PC-3 (cell line): Measurements from ENCODE around the gene MCRIP2. TPM values are rescaled to one million over a fixed set of nuclear protein-coding genes. Genes with fewer than 3 reads are reported as not detected.
A peak's percentile ranks its signal among the peaks of the same experiment; 100 is the strongest.

ENCODE experiments used
- ATAC-seq: fragments of 200-7000 bp; cut with Tn5 transposase; 2 replicates; pipeline ENCODE4 v1.9.1; 2020; ENCODE audit warnings: mild to moderate bottlenecking, moderate library complexity
- BruUV-seq: library from RNA; stranded (reverse); fragments of 400-500 nt; replicated peaks from 2 replicates; lab custom pipeline; 2021; lab: Mats Ljungman, UMichigan
- CTCF ChIA-PET: fragments of 300-600 bp; sonication (Branson Sonifier 250); formaldehyde crosslinking; loops from one replicate; lab custom pipeline; 2022; ENCODE audit warnings: antibody characterized with exemption; lab: Charles Lee
- POLR2A ChIA-PET: fragments of 300-600 bp; sonication (Branson Sonifier 250); formaldehyde crosslinking; loops from one replicate; lab custom pipeline; 2022; ENCODE audit warnings: antibody characterized with exemption; ENCODE audit not compliant: unreplicated experiment; lab: Charles Lee
- DNase-seq: peaks from one replicate; pipeline ENCODE4 v3.0.0-alpha.2; 2015
- H2AFZ ChIP-seq: fragments of 300-600 bp; sonication (generic); 2 replicates; pipeline ENCODE4 v1.6.0; 2016; ENCODE audit warnings: antibody characterized with exemption, low read length
- H3F3A ChIP-seq: fragments of 300-600 bp; sonication (generic); one replicate; pipeline ENCODE4 v1.6.0; 2017; ENCODE audit warnings: antibody characterized with exemption, low read length, control low read depth, mild to moderate bottlenecking; ENCODE audit not compliant: unreplicated experiment
- H3K27ac ChIP-seq: fragments of 300-600 bp; sonication (generic); 2 replicates; pipeline ENCODE4 v1.5.1; 2016; ENCODE audit warnings: mild to moderate bottlenecking, low read length
- H3K27me3 ChIP-seq: fragments of 300-600 bp; sonication (generic); 2 replicates; pipeline ENCODE4 v1.6.1; 2016; ENCODE audit warnings: low read length, mixed read lengths
- H3K36me3 ChIP-seq: fragments of 300-600 bp; sonication (generic); 2 replicates; pipeline ENCODE4 v1.6.1; 2016; ENCODE audit warnings: low read depth, mixed run types, low read length, mixed read lengths
- H3K4me1 ChIP-seq: fragments of 300-600 bp; sonication (generic); 2 replicates; pipeline ENCODE4 v1.5.1; 2016; ENCODE audit warnings: low read length; ENCODE audit not compliant: insufficient read depth
- H3K4me2 ChIP-seq: fragments of 300-600 bp; sonication (generic); 2 replicates; pipeline ENCODE4 v1.6.0; 2016; ENCODE audit warnings: low read length
- H3K4me3 ChIP-seq: fragments of 300-600 bp; sonication (generic); 2 replicates; pipeline ENCODE4 v1.5.1; 2016; ENCODE audit warnings: mild to moderate bottlenecking, low read length, mixed read lengths
- H3K79me2 ChIP-seq: fragments of 300-600 bp; sonication (generic); 2 replicates; pipeline ENCODE4 v1.6.1; 2017; ENCODE audit warnings: low read length, mixed read lengths
- H3K9ac ChIP-seq: fragments of 300-600 bp; sonication (generic); 2 replicates; pipeline ENCODE4 v1.6.0; 2016; ENCODE audit warnings: mild to moderate bottlenecking, low read length
- H3K9me2 ChIP-seq: fragments of 300-600 bp; sonication (generic); replicated peaks from 2 replicates; pipeline ENCODE4 v1.6.1; 2016; ENCODE audit warnings: mixed run types, low read length, mixed read lengths
- H3K9me3 ChIP-seq: fragments of 300-600 bp; sonication (generic); 2 replicates; pipeline ENCODE4 v1.6.1; 2016; ENCODE audit warnings: low read length, mixed read lengths
- H4K20me1 ChIP-seq: fragments of 300-600 bp; sonication (generic); 2 replicates; pipeline ENCODE4 v1.6.1; 2016; ENCODE audit warnings: low read length, mixed read lengths
- CTCF ChIP-seq: fragments of 300-600 bp; sonication (generic); conservative IDR thresholded peaks from 2 replicates; pipeline ENCODE4 v1.5.1; 2017; ENCODE audit warnings: antibody characterized with exemption, low read depth, mild to moderate bottlenecking, low read length
- EZH2 ChIP-seq: fragments of 300-600 bp; sonication (generic); IDR thresholded peaks from one replicate; pipeline ENCODE4 v1.6.1; 2017; ENCODE audit warnings: antibody characterized with exemption, mild to moderate bottlenecking, low read length; ENCODE audit not compliant: unreplicated experiment
- EZH2phosphoT487 ChIP-seq: fragments of 300-600 bp; sonication (generic); IDR thresholded peaks from 2 replicates; pipeline ENCODE4 v1.6.1; 2018; ENCODE audit warnings: mild to moderate bottlenecking, antibody characterized with exemption, low read length, borderline replicate concordance
- intact Hi-C: fragments of 100-400 bp; cut with micrococcal nuclease; formaldehyde crosslinking; loops from 2 replicates; pipeline ENCODE4 v1.9.0; 2023
- total RNA-seq: library from RNA; depleted of rRNA; stranded (reverse); fragments of >200 nt; gene quantifications from 2 replicates; pipeline ENCODE4 v1.2.3, GENCODE V29; 2014

The MCRIP2 gene
- total RNA-seq, 1 experiment from 2014 or later = 83.5 TPM

GRCh38 chr16:683396-684070 lies 41.9 kb downstream of the MCRIP2 start:
- DNase-seq = no peak
- peak overlapping the region; percentile 53 for H3K27ac ChIP-seq
- BruUV-seq = no TSS peak
- ChIA-PET POLR2A (no interaction called here), CTCF (no interaction called here)
- H2AFZ ChIP-seq = no peak overlapping the region
- H3K79me2 ChIP-seq = peaks cover 35% of the 10 kb centered on the region
- H3K4me3 ChIP-seq = peak overlapping the region; percentile 78
- no peaks in the 10 kb centered on the region for H3K9me3 ChIP-seq
- H3K9ac ChIP-seq = peak overlapping the region; percentile 68
- H3K4me2 ChIP-seq = peak overlapping the region; percentile 90
- no peaks in the 10 kb centered on the region for H3K9me2 ChIP-seq
- intact Hi-C loops = no loop called here
- peaks cover 10% of the 10 kb centered on the region; the same call in 1 of the 2 replicates for H4K20me1 ChIP-seq
- H3F3A ChIP-seq = no peaks in the 10 kb centered on the region
- no peaks in the 10 kb centered on the region for H3K27me3 ChIP-seq
- H3K4me1 ChIP-seq = peaks cover 26% of the 10 kb centered on the region
- H3K36me3 ChIP-seq = peaks cover 6% of the 10 kb centered on the region
- peak; percentile 5 for ATAC-seq
- TF ChIP-seq EZH2phosphoT487 = no peak
- TF ChIP-seq CTCF = no peak
- TF ChIP-seq EZH2 = no peak

GRCh38 chr16:684071-684794 lies 42.6 kb downstream of the MCRIP2 start, which contains the start of gene JMJD8:
Gene JMJD8, minus strand, starts transcription at chr16:684334. Its CDS starts 15 bp downstream, at chr16:684319.
- POLR2A ChIA-PET = no interaction called here
- 0 out of 2 replicates have a peak within 1 kb of the TSS, but pooled peaks have one; percentile 50 for H2AFZ ChIP-seq

More at GRCh38 chr16:684071-684794, 42.6 kb downstream of the MCRIP2 start, which contains the start of gene JMJD8:
- Histone ChIP-seq H3K4me1 (peaks cover 30% of the 10 kb centered on the region), H3K79me2 (peaks cover 40% of the 10 kb centered on the region), H3K9ac (peak within 1 kb of the TSS; percentile 68), H3K9me3 (no peaks in the 10 kb centered on the region), H3K36me3 (peaks cover 6% of the 10 kb centered on the region), H3F3A (no peaks in the 10 kb centered on the region), H3K9me2 (no peaks in the 10 kb centered on the region), H3K4me2 (peak within 1 kb of the TSS; percentile 90), H3K27me3 (no peaks in the 10 kb centered on the region), H3K27ac (peak within 1 kb of the TSS; percentile 53), H4K20me1 (peaks cover 10% of the 10 kb centered on the region; the same call in 1 of the 2 replicates), H3K4me3 (peak within 1 kb of the TSS; percentile 78)
- DNase-seq = peak; percentile 94
- ATAC-seq = peak; percentile 59
- CTCF ChIA-PET = no interaction called here
- intact Hi-C loops = no loop called here
- BruUV-seq = no TSS peak
- no peak for TF ChIP-seq EZH2phosphoT487
- no peak for TF ChIP-seq CTCF
- TF ChIP-seq EZH2 = no peak
